HFFc6 (cell line): ENCODE measurements around the gene SIK3. TPM values are rescaled to one million over a fixed set of nuclear protein-coding genes. Genes with fewer than 3 reads are reported as not detected.
"Not testable (repeated sequence)": the region's sequence is repeated elsewhere in the genome, so short reads cannot be mapped to it uniquely, and the experiment has no call there.

Experiments used
- DNase-seq: peaks from one replicate; pipeline ENCODE4 v3.0.0-alpha.2; 2018
- H3K27ac Mint-ChIP-seq: 2 replicates; pipeline ENCODE4 v1.8.0; 2020; ENCODE audit warnings: mild to moderate bottlenecking, mixed read lengths
- H3K27me3 Mint-ChIP-seq: 2 replicates; pipeline ENCODE4 v1.8.0; 2021; ENCODE audit warnings: mild to moderate bottlenecking, moderate library complexity, mixed read lengths; ENCODE audit not compliant: insufficient read depth
- H3K36me3 Mint-ChIP-seq: 2 replicates; pipeline ENCODE4 v1.8.0; 2021; ENCODE audit warnings: low read depth, mixed read lengths
- H3K4me1 Mint-ChIP-seq: 2 replicates; pipeline ENCODE4 v1.8.0; 2020; ENCODE audit warnings: low read depth, mixed read lengths
- H3K4me3 Mint-ChIP-seq: 2 replicates; pipeline ENCODE4 v1.8.0; 2020; ENCODE audit warnings: mild to moderate bottlenecking, moderate library complexity, mixed read lengths
- H3K9me3 Mint-ChIP-seq: 2 replicates; pipeline ENCODE4 v1.8.0; 2020; ENCODE audit warnings: mild to moderate bottlenecking, mixed read lengths
- CTCF ChIP-seq: fragments of 200-600 bp; sonication (generic); IDR thresholded peaks from 2 replicates; pipeline ENCODE4 v1.5.0; 2021; ENCODE audit warnings: antibody characterized with exemption, mild to moderate bottlenecking
- total RNA-seq, 6 experiments: library from RNA; stranded (reverse); fragmentation: NEBNext Ultra II Directional; extraction: Animal tissue kit (Norgen Biotek cat#: 25700); gene quantifications; 2 replicates in 1 of 6; 3 replicates in 5 of 6; pipeline ENCODE4 v1.2.3, GENCODE V29; 2021

The SIK3 gene
- total RNA-seq, 6 experiments from 2014 or later = 15.6 to 23.3 (median 19.9) TPM

- Mint-ChIP-seq H3K27ac (no peak within 1 kb of the TSS), H3K9me3 (no peaks in the 10 kb centered on the region), H3K4me1 (peaks cover 10% of the 10 kb centered on the region), H3K27me3 (peaks cover 4% of the 10 kb centered on the region; the same call in 1 of the 2 replicates), H3K36me3 (no peaks in the 10 kb centered on the region), H3K4me3 (no peak within 1 kb of the TSS)
- no peak for TF ChIP-seq CTCF
- no peak for DNase-seq
These were observed 260.8 kb downstream of the SIK3 start, which contains the start of gene APOA1 for GRCh38 chr11:116837231-116838091. TSS of gene APOA1 (minus strand) at chr11:116837622. CDS start at chr11:116837387, 235 bp downstream.

GRCh38 chr11:116836632-116836991, 261.6 kb downstream of the SIK3 start:
- Mint-ChIP-seq H3K27me3 (peaks cover 9% of the 10 kb centered on the region), H3K4me1 (peaks cover 10% of the 10 kb centered on the region), H3K9me3 (no peaks in the 10 kb centered on the region), H3K27ac (no peak overlapping the region), H3K4me3 (no peak overlapping the region), H3K36me3 (no peaks in the 10 kb centered on the region)
- no peak for DNase-seq
- no peak for TF ChIP-seq CTCF

- no peaks in the 10 kb centered on the region for H3K9me3 Mint-ChIP-seq
- H3K27ac Mint-ChIP-seq = peak overlapping the region; percentile 65; the same call in 1 of the 2 replicates
- H3K4me3 Mint-ChIP-seq = peak overlapping the region; percentile 53; the same call in 1 of the 2 replicates
- no peaks in the 10 kb centered on the region for H3K36me3 Mint-ChIP-seq
- H3K4me1 Mint-ChIP-seq = peaks cover 10% of the 10 kb centered on the region
- DNase-seq = peak; percentile 90
- peaks cover 9% of the 10 kb centered on the region for H3K27me3 Mint-ChIP-seq
- TF ChIP-seq CTCF = peak; percentile 81
These were observed 262.2 kb downstream of the SIK3 start for GRCh38 chr11:116835791-116836631.

GRCh38 chr11:116835042-116835772, 263.0 kb downstream of the SIK3 start:
- Mint-ChIP-seq H3K36me3 (no peaks in the 10 kb centered on the region), H3K4me1 (peaks cover 10% of the 10 kb centered on the region), H3K27me3 (peaks cover 9% of the 10 kb centered on the region), H3K9me3 (no peaks in the 10 kb centered on the region), H3K4me3 (peak overlapping the region; percentile 19; the same call in 1 of the 2 replicates), H3K27ac (no peak overlapping the region)
- DNase-seq = no peak
- no peak for TF ChIP-seq CTCF

GRCh38 chr11:116834535-116835041, 263.6 kb downstream of the SIK3 start:
- H3K4me3 Mint-ChIP-seq = peak overlapping the region; percentile 19; the same call in 1 of the 2 replicates
- DNase-seq, H3K27ac Mint-ChIP-seq: not testable (repeated sequence)

More at GRCh38 chr11:116834535-116835041, 263.6 kb downstream of the SIK3 start:
- not testable (repeated sequence) for H3K9me3 Mint-ChIP-seq, H3K36me3 Mint-ChIP-seq
- H3K4me1 Mint-ChIP-seq = peaks cover 10% of the 10 kb centered on the region
- H3K27me3 Mint-ChIP-seq = peaks cover 11% of the 10 kb centered on the region
